ENCODE results near the gene FN3KRP.
A peak's percentile ranks its signal among the peaks of the same experiment; 100 is the strongest.

GRCh38 chr17:82698974-82699442, 17.5 kb upstream of the FN3KRP start:
- TF ChIP-seq CTCF (IDR thresholded peaks at IDR 0.05) (no peak), CREM (CRISPR knock-in tag; IDR thresholded peaks at IDR 0.05) (no peak), TCF7 (CRISPR knock-in tag; IDR thresholded peaks at IDR 0.05; ENCODE audit: low read depth) (no peak), ZNF138 (CRISPR knock-in tag; conservative IDR thresholded peaks at IDR 0.05) (no peak), SP1 (CRISPR knock-in tag; conservative IDR thresholded peaks at IDR 0.05) (no peak), KAT7 (CRISPR knock-in tag; IDR thresholded peaks at IDR 0.05; ENCODE audit: borderline replicate concordance) (no peak), ESRRA (CRISPR knock-in tag; IDR thresholded peaks at IDR 0.05; ENCODE audit: borderline replicate concordance) (no peak), CREB1 (CRISPR knock-in tag; IDR thresholded peaks at IDR 0.05) (no peak), GTF2I (CRISPR knock-in tag; conservative IDR thresholded peaks at IDR 0.05) (no peak), SOX15 (CRISPR knock-in tag; IDR thresholded peaks at IDR 0.05) (no peak), MAX (CRISPR knock-in tag; IDR thresholded peaks at IDR 0.05) (no peak), ZNF263 (CRISPR knock-in tag; IDR thresholded peaks at IDR 0.05; ENCODE audit: low read depth) (no peak), CDX4 (CRISPR knock-in tag; IDR thresholded peaks at IDR 0.05; ENCODE audit: borderline replicate concordance) (no peak)
- TF ChIP-seq, protein P1, sequence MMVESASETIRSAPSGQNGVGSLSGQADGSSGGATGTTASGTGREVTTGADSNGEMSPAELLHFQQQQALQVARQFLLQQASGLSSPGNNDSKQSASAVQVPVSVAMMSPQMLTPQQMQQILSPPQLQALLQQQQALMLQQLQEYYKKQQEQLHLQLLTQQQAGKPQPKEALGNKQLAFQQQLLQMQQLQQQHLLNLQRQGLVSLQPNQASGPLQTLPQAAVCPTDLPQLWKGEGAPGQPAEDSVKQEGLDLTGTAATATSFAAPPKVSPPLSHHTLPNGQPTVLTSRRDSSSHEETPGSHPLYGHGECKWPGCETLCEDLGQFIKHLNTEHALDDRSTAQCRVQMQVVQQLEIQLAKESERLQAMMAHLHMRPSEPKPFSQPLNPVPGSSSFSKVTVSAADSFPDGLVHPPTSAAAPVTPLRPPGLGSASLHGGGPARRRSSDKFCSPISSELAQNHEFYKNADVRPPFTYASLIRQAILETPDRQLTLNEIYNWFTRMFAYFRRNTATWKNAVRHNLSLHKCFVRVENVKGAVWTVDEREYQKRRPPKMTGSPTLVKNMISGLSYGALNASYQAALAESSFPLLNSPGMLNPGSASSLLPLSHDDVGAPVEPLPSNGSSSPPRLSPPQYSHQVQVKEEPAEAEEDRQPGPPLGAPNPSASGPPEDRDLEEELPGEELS (CRISPR knock-in tag; IDR thresholded peaks at IDR 0.05) = peak; percentile 65; the same call in 1 of the 2 replicates

Data from WTC11 (cell line).